SK-N-SH (cell line): Measurements from ENCODE around the gene ZMAT5. TPM values are rescaled to one million over a fixed set of nuclear protein-coding genes. Genes with fewer than 3 reads are reported as not detected.

Experiments
- CTCF ChIA-PET: fragments of 300-600, 350-600 bp; formaldehyde crosslinking; extraction: SDS; loops from one replicate; lab custom pipeline; 2021; lab: Yijun Ruan, JAX
- POLR2A ChIA-PET: fragments of 350-600 bp; sonication (Branson Sonifier 250); formaldehyde crosslinking; extraction: SDS; loops from one replicate; lab custom pipeline; 2020; ENCODE audit warnings: antibody characterized with exemption, inconsistent platforms; lab: Yijun Ruan, JAX
- DNase-seq: peaks from one replicate; pipeline ENCODE4 v3.0.0; 2012
- H2AFZ ChIP-seq: fragments of 200-600 bp; sonication (generic); 2 replicates; pipeline ENCODE4 v1.8.1; 2016; ENCODE audit warnings: antibody characterized with exemption, mild to moderate bottlenecking, low read depth
- H3F3A ChIP-seq: fragments of 200-600 bp; sonication (generic); replicated peaks from 2 replicates; pipeline ENCODE3; 2016; ENCODE audit warnings: antibody characterized with exemption, mild to moderate bottlenecking; ENCODE audit not compliant: insufficient read depth
- H3K27ac ChIP-seq, 2 experiments: fragments of 200-500 bp in 1 of 2; fragments of 200-600 bp in 1 of 2; sonication (Bioruptor generic) in 1 of 2; sonication (generic), shearing (Covaris generic) in 1 of 2; 2 replicates each; pipeline versions ENCODE4 v1.5.1 to v1.6.1; 2014 to 2016; ENCODE audit warnings: low read depth in 2 of 2, inconsistent platforms in 1 of 2, low read length in 1 of 2, mild to moderate bottlenecking in 1 of 2, mixed read lengths in 1 of 2
- H3K27me3 ChIP-seq: fragments of 200-600 bp; sonication (generic), shearing (Covaris generic); 2 replicates; pipeline ENCODE4 v1.6.1; 2016; ENCODE audit warnings: mixed run types; ENCODE audit not compliant: insufficient read depth
- H3K36me3 ChIP-seq, 2 experiments: fragments of 200-500 bp in 1 of 2; fragments of 200-600 bp in 1 of 2; sonication (Bioruptor generic) in 1 of 2; sonication (generic) in 1 of 2; replicated peaks in 1 of 2; 2 replicates each; pipeline versions ENCODE3 to v1.5.1; 2014 to 2016; ENCODE audit warnings: low read length in 1 of 2, mild to moderate bottlenecking in 1 of 2; ENCODE audit not compliant: insufficient read depth in 2 of 2, control insufficient read depth in 1 of 2
- H3K4me1 ChIP-seq, 2 experiments: fragments of 200-500 bp in 1 of 2; fragments of 200-600 bp in 1 of 2; sonication (Bioruptor generic) in 1 of 2; sonication (generic), shearing (Covaris generic) in 1 of 2; 2 replicates each; pipeline versions ENCODE4 v1.5.1 to v1.6.1; 2014 to 2016; ENCODE audit warnings: low read depth in 1 of 2, low read length in 1 of 2, mixed run types in 1 of 2; ENCODE audit not compliant: insufficient read depth in 2 of 2, control insufficient read depth in 1 of 2
- H3K4me2 ChIP-seq: fragments of 200-600 bp; sonication (generic), shearing (Covaris generic); 2 replicates; pipeline ENCODE4 v1.6.1; 2017; ENCODE audit warnings: mixed run types
- H3K4me3 ChIP-seq, 2 experiments: fragments of 200-500 bp in 1 of 2; fragments of 200-600 bp in 1 of 2; sonication (Bioruptor generic) in 1 of 2; sonication (generic), shearing (Covaris generic) in 1 of 2; 2 replicates each; pipeline versions ENCODE4 v1.5.1 to v1.8.1; 2014 to 2016; ENCODE audit warnings: low read depth in 2 of 2, inconsistent platforms in 1 of 2, low read length in 1 of 2, mild to moderate bottlenecking in 1 of 2, mixed read lengths in 1 of 2, moderate library complexity in 1 of 2
- H3K79me2 ChIP-seq: fragments of 200-600 bp; sonication (generic); 2 replicates; pipeline ENCODE4 v1.8.1; 2017; ENCODE audit warnings: mild to moderate bottlenecking; ENCODE audit not compliant: insufficient read depth
- H3K9ac ChIP-seq: fragments of 200-600 bp; sonication (generic); 2 replicates; pipeline ENCODE4 v1.6.1; 2017; ENCODE audit warnings: mixed run types
- H3K9me2 ChIP-seq: fragments of 200-600 bp; sonication (generic); 2 replicates; pipeline ENCODE4 v1.6.1; 2017; ENCODE audit warnings: mixed run types
- H3K9me3 ChIP-seq: fragments of 200-600 bp; sonication (generic); 2 replicates; pipeline ENCODE4 v1.6.1; 2017; ENCODE audit warnings: mixed run types, mild to moderate bottlenecking, moderate library complexity
- H4K20me1 ChIP-seq: fragments of 200-600 bp; sonication (generic); 2 replicates; pipeline ENCODE4 v1.6.1; 2017; ENCODE audit warnings: mild to moderate bottlenecking, mixed run types; ENCODE audit not compliant: insufficient read depth
- EP300 ChIP-seq, 2 experiments: IDR thresholded peaks; 2 replicates each; pipeline versions ENCODE4 v1.4.0 to v1.6.1; 2012; ENCODE audit warnings: borderline replicate concordance in 1 of 2, low read depth in 1 of 2, low read length in 1 of 2
- EZH2phosphoT487 ChIP-seq: fragments of 200-600 bp; sonication (generic); IDR thresholded peaks from 2 replicates; pipeline ENCODE4 v1.6.1; 2017; ENCODE audit warnings: low read depth, mixed run types, mild to moderate bottlenecking, antibody characterized with exemption, moderate library complexity, borderline replicate concordance
- FOXM1 ChIP-seq: IDR thresholded peaks from 2 replicates; pipeline ENCODE4 v1.4.0; 2012; ENCODE audit warnings: low read depth, mild to moderate bottlenecking
- GATA2 ChIP-seq: sonication (generic); formaldehyde crosslinking; IDR thresholded peaks from 2 replicates; pipeline ENCODE4 v1.5.0; 2020; ENCODE audit warnings: mild to moderate bottlenecking, missing genetic modification reagents
- IRF3 ChIP-seq: fragments of 150-350 bp; IDR thresholded peaks from 2 replicates; pipeline ENCODE4 v1.6.1; 2016; ENCODE audit warnings: mild to moderate bottlenecking, low read depth, low read length
- JUND ChIP-seq: IDR thresholded peaks from 2 replicates; pipeline ENCODE4 v1.4.0; 2012
- RAD21 ChIP-seq: IDR thresholded peaks from 2 replicates; pipeline ENCODE4 v1.6.1; 2012; ENCODE audit warnings: mild to moderate bottlenecking, low read length
- RCOR1 ChIP-seq: fragments of 150-350 bp; IDR thresholded peaks from 2 replicates; pipeline ENCODE4 v1.6.1; 2017; ENCODE audit warnings: antibody characterized with exemption, low read length
- RXRA ChIP-seq: IDR thresholded peaks from 2 replicates; pipeline ENCODE4 v1.4.0; 2012; ENCODE audit warnings: low read depth, mild to moderate bottlenecking, borderline replicate concordance
- TAF1 ChIP-seq: IDR thresholded peaks from 2 replicates; pipeline ENCODE4 v1.6.1; 2012; ENCODE audit warnings: low read depth, mild to moderate bottlenecking, low read length, moderate library complexity, borderline replicate concordance
- ZBTB33 ChIP-seq: IDR thresholded peaks from 2 replicates; pipeline ENCODE4 v1.4.0; 2012; ENCODE audit warnings: low read depth, borderline replicate concordance
- WGBS: methylation state at CpG from one replicate; pipeline ENCODE4 v1.1.6; 2017; ENCODE audit warnings: low lambda C conversion rate; 5-methylcytosine and 5-hydroxymethylcytosine counted together
- polyA plus RNA-seq, 3 experiments: library from polyadenylated mRNA; depleted of rRNA; stranded (reverse); fragments of >200 nt; gene quantifications; 2 replicates each; pipeline ENCODE4 v1.2.3, GENCODE V29; 2012

Gene ZMAT5
- polyA plus RNA-seq, 1 of the 3 experiments (the other 2 are of a cell fraction): 35.0 TPM

- no peak for TF ChIP-seq IRF3
- TF ChIP-seq EZH2phosphoT487: no peak
- no peak for TF ChIP-seq RAD21
- no peak for TF ChIP-seq FOXM1
- TF ChIP-seq RXRA: no peak
- no peak for TF ChIP-seq RCOR1
Measured at GRCh38 chr22:29765905-29766631, 739 bp downstream of the ZMAT5 start (continued).

- 86% methylated on average over 15 of the region's 15 CpGs for whole genome bisulfite sequencing
- TF ChIP-seq EP300 (IDR thresholded peaks at IDR 0.05; ENCODE audit: borderline replicate concordance in 1 of 2, low read depth in 1 of 2, low read length in 1 of 2): no peak
- no peak for TF ChIP-seq RAD21
- no peak for TF ChIP-seq ZBTB33
- TF ChIP-seq GATA2 (CRISPR knock-in tag): no peak
- TF ChIP-seq TAF1: no peak
- TF ChIP-seq, all 33 proteins: peak for 0
- Histone ChIP-seq H3K9me3 (no peaks in the 10 kb centered on the region), H3K4me3 (no peak overlapping the region), H3K9me2 (no peaks in the 10 kb centered on the region), H3K36me3 (no peaks in the 10 kb centered on the region), H3K79me2 (peaks cover 22% of the 10 kb centered on the region; the same call in 1 of the 2 replicates), H3K27me3 (no peaks in the 10 kb centered on the region), H3K4me1 (peaks cover 0 to 8% of the 10 kb centered on the region in 2 experiments; a peak in 1 of 4 replicates), H3F3A (peaks cover 3% of the 10 kb centered on the region), H3K4me2 (no peak overlapping the region), H3K27ac (no peak overlapping the region), H4K20me1 (no peaks in the 10 kb centered on the region), H3K9ac (no peak overlapping the region), H2AFZ (no peak overlapping the region)
- POLR2A ChIA-PET: no interaction called here
- no peak for DNase-seq
- CTCF ChIA-PET: interaction anchor here (1.4 to 1.7 kb wide), 2 partner anchors 70 to 243 kb away, joined by 4 to 5 read pairs; no protein-coding TSS in a partner anchor
Measured at GRCh38 chr22:29762263-29762662, 4.5 kb downstream of the ZMAT5 start.

GRCh38 chr22:29758959-29759358, 7.8 kb downstream of the ZMAT5 start:
- no peaks in the 10 kb centered on the region for H4K20me1 ChIP-seq
- no peaks in the 10 kb centered on the region for H3K4me1 ChIP-seq
- H3K79me2 ChIP-seq: peaks cover 3% of the 10 kb centered on the region; the same call in 1 of the 2 replicates
- H3K4me3 ChIP-seq: no peak overlapping the region
- no peaks in the 10 kb centered on the region for H3K36me3 ChIP-seq
- no peaks in the 10 kb centered on the region for H3K9me2 ChIP-seq
- no peak overlapping the region for H3K9ac ChIP-seq
- ChIA-PET POLR2A (interaction anchor here (0.6 kb wide), 1 partner anchor 20 kb away, joined by 3 read pairs; no protein-coding TSS in a partner anchor), CTCF (no interaction called here)
- H3K27me3 ChIP-seq: no peaks in the 10 kb centered on the region
- H2AFZ ChIP-seq: no peak overlapping the region
- H3F3A ChIP-seq: peaks cover 3% of the 10 kb centered on the region
- 81% methylated on average over 5 of the region's 5 CpGs for WGBS
- H3K4me2 ChIP-seq: no peak overlapping the region
- TF ChIP-seq RAD21 (no peak), JUND (no peak)
- no peaks in the 10 kb centered on the region for H3K9me3 ChIP-seq
- H3K27ac ChIP-seq: no peak overlapping the region
- DNase-seq: no peak
